Measurements from ENCODE around the gene UNC5C.

Gene UNC5C

DNA sequence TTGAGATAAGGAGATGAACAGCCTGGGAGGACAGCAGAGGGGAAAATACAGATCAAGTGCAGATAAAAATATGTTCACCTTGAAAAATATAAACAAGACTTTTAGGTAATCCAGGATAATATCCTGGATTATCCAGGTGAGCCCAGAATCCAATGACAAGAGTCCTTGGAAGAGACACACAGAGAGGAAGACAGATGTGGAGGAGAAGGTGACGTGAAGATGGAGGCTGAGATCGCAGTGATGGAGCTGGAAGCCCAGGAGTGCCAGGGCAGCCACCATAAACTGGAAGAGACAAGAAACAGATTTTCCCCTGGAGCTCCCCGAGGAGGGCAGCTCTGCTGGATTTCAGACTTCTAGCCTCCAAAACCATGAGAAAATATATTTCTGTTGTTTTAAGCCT lies 230.7 kb downstream of the UNC5C start:
- no peak for DNase-seq

DNA sequence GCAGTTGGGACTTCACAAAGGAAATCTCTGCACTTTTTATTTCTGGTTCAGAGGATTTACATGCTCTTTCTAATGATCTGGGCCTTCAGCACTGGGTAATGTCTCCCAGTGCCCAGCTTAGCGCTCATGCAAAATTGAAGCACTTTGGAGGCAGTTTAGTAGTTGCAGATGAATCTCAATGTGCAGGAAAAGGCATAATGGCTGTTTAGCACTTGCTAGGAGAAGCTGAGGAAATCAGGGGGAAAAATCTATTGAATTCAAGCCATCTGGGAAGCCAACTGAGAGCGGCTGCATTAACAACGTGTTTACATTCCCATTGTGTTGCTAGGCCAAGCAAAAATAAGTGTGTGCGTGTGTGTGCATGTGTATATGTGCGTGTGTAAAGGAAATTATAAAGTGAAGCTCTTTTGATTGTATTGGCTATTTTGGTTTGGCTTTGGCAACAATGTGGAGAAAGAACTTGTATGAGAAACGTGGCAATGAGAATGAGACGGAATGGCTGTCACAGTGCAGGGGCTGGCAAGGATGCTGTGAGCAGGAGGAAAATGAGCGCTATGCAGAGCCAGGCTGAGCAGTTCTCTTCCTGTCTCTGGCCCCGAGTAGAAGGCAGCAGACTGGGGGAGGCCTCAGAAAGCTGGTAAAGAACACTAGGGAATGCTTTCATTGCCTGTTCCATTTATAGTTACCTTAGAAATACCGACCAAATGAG lies 231.5 kb downstream of the UNC5C start:
- DNase-seq, result no peak

DNA sequence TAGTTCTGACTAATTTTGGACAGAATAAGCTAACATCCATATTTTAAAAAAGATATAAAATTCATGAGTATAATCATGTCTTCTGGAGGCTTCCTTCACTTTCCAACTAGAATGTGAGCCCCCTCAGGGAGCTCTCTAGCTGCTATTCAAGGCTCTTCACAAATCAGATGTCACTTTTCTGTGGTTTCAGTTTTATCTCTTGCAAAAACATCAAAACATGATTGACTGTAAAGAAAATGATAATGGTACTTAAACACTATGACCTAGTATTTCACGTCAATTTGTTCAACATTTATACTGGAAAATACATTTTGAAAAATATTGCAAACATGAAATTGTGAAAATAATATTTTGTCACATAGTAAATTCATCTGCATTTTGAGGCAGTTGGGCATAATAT lies 234.2 kb downstream of the UNC5C start:
- no peak for DNase-seq

DNA sequence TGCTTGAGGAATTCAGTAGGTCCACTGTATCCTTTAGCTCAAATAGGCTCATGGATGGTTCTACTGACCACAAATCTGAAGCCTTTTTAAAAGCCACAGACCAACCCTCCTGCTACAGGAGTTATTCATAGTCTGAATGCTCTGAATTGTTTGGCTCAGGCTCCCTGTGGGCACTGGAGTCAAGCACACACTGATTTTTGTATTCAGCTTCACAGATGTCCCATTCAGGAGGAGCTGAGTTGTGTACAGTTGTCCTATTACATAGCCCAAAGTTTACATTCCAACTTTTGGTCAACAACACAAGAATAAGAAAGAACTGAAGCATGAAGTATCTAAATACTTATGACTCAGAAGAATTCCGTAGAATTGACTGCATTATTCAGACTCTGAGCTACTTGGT lies 243.9 kb downstream of the UNC5C start:
- no peak for DNase-seq

DNA sequence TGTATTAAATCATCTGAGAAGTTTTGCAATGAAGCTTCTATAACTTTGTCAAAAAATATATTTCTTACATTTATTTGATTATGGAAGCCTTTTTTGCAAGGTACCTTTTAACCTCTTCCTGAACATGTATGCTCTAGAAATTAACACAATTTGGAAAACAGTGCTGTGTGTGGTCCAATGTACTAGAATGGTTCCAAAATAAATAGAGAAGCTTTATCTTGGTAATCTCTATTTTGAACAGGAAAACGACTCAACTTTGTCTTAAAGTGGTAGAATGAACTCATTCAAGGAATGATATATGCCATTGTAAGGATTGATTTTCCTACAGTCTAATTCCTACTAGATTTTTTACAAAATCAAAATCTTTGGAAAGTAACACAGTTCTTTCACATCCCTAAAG lies 248.5 kb downstream of the UNC5C start:
- no peak for DNase-seq

DNA sequence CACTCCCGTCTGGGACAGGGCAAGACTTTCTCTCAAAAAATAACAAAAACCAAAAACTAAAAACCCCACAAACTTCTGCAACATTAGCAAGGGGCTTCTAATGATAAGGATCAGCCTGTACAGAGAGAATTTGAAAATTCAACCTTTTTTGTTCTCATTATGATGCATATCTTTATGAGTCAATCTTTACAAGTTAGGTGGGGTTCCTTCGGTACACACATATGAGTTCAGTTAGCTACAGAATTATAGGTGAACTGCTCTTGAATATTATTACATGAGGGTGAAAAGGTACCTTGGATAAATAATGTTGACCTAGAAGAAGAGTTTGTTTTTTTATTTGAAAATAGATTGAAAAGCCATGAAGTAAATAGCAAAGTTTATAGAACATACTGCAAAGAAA lies 252.7 kb downstream of the UNC5C start:
- no peak for DNase-seq

DNA sequence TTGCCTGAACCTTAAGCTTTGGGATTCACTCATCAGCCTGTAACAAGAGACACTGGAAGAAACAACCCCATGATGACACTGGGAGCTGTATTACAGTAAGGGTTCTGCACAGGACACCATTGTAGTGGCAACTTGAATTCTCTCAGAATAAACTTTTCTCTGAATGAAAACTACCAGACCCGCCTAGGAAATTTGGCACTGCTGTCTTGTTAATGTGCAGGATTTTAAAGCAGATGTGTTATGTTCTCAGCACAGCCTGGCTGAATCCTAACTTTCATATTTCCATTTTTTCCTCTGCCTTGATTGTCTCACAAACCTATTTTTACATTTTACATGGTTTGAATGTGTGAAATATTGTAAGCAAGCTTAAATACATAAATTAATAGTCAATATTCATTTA lies 253.6 kb downstream of the UNC5C start:
- no peak for DNase-seq

DNA sequence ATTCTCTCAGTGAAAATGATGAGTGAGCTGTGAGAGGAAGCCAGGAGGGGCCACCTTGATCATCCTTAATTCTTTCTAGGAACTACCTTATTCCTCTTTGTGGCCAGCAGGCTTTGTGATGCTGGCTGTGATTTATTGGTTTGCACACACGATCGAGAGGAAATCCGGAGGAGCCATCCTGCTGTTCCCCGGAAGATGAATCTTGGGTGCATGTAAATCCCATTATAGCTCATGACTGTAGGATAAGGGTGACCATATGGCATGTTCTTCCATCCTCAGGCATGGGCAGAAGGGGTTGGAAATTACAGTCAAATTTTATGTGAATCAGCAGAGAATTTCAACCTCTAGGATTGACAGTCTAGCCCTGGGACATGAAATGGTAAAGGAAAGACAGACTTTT lies 254.5 kb downstream of the UNC5C start:
- no peak for DNase-seq

DNA sequence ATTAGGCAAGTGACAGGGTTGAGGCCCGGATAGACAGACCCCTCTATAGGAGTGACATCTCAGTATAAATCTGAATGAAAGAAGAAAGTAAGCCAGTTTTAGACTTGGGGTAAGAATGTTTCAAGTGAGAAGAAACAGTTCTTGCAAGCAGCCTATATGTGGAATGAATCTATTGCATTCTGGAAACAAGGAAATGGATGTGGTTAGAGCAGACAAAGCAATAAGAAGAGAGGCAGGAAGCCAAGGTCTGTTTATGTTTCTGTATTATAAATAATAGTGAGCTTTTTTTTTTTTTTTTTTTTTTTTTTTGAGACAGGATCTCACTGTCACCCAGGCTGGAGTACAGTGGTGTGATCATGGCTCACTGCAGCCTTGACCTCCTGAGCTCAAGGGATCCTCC lies 255.8 kb downstream of the UNC5C start:
- DNase-seq, result no peak

DNA sequence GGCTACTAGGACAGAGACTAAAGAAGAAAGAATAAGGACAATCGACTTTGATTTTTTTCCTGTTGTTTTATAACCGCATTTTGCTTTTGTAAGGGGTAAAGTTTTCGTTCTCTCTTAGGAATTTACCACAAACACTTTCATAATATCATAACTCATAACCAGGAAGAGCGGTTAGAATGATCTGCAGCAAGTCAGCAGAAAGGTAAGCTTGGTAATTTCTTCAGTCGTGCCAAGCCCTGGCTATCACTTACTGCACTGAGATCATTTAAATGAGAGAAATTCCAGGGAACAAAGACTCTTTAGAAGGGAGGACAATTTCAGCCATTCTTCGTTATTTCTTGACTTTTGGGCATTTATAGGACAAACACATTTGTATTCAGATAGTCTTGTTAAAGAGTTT lies 258.1 kb downstream of the UNC5C start:
- no peak for DNase-seq

DNA sequence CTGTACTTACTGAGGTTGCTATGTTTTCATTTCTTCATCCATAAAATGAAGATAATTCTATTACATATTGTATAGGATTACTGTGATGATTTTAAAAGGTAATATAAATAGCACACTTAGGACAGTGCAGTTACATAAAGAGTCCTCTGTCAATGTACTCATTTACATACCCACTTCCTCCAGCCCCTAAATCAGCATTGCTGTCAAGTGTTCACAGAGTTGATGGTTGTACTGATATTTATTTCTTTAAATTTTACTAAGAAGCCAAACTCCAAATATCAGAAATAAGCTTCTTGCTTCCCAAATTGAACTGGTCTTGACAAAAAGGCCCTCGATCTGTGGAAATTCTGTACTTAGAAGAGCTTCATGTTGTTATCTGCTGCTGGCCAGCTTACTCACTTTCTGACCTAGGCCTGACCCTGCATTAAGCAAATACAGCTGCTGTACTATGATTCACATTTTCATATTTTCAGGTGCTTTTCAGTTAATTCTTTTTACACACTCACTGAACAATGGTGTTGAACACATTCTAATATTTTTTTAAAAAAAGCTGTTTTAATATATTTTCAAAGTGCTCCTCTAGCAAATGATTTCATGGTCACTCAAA lies 259.6 kb downstream of the UNC5C start:
- DNase-seq, result no peak

DNA sequence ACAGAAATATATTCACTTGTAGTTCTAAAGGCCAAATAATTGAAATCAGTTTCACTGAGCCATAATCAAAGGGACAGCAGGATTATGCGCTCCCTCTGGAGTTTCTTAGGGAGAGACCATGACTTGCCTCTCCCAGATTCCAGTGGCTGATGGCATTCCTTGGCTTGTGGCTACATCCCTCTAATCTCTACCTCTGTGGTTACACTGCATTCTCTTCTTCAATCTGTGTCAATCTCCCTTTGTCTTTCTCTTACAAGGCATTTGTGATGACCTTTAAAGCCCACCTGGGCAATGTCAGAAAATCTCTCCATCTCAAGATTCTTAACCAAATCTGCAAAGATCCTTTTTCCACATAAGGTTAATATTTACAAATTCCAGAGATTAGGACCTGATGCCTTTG lies 260.2 kb downstream of the UNC5C start:
- no peak for DNase-seq

DNA sequence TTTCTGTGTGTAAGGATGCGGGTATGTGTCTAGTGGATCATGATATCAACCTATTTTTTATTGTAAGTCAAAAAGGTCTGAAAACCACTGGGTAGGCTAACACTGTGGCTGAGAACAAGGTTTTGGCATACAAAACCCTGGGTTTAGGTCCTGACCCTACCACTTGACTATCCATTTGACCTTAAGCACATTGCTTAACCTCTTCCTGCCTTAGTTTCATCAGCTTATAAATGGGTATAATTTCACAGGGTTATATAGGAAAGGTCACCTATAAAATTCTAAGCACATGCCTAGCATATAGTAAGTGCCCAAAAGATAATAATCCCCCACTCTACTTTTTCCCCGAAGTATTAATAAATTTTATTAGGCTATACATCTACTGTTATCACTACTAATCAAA lies 263.0 kb downstream of the UNC5C start:
- no peak for DNase-seq

DNA sequence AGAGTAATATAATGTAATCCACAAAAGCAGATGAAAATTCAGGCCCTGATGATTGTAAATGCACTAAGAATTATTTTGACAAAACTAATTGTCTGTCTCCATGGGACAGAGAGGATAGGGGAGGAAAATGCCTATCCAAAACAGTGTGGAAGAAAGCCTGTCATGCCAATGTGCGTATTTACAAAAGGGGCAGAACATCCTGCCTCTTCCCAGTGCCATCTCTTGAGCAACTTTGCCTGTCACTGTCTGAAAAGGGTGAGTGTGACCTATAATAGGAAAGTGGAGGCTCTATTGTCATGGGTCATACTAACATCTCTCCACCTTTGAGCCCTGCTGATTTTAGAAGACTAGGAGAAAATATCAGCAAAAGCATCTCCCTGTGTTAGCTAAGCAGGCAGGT lies 264.1 kb downstream of the UNC5C start:
- no peak for DNase-seq

DNA sequence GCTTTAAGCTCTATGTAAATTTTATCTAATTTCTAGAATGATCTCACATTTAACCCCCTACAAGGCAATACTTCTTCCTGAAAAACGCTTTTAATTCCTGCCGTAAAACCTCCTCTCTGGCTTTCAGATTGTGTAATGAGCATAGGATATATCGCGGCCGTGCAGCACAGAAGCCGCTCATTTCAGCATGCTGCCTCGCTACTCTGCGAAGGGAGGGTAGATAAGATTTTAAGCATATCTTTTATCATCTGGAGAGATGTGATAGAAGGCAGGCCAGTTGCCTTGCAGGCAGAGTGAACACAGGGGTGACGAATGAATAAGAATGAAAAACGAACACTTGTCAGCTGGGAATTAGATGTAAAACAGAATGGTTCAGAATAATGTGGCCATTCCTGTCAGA lies 265.5 kb downstream of the UNC5C start:
- no peak for DNase-seq

DNA sequence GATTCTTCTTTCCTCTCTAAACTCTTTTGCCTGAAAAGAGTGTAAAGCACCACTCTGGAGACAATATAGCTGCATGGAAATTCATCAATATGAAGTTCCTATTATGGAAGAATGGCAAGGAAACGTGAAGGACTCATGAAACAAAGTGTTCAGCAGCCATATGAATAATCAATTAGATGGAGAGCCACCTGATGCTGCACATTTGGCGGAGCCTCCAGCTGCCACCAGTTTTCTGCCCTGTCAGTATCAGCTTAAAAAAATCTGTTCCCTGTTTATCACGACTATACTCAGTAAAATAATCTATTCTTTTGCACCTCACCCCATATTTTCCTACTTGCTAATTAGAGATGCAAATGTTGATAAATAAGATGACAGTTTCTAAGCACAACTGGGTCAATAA lies 276.0 kb downstream of the UNC5C start:
- no peak for DNase-seq

DNA sequence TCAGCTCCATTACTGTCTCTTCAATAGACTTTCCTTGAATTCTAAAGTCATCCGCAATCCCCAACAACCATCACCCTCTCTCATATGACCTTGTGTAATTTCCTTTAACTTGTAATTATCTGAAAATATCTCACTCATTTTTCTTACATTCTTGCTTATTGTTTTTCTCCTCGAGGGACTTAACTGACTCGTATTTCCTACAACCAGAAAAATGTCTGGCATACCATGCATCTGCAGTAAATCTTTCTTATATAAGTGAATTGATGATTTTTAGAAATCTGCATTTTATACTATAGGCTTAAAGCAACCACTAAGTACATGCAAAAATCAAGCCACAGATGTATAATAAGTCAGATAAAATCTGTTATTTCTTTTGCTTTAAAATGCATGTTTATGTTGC lies 276.7 kb downstream of the UNC5C start:
- no peak for DNase-seq

DNA sequence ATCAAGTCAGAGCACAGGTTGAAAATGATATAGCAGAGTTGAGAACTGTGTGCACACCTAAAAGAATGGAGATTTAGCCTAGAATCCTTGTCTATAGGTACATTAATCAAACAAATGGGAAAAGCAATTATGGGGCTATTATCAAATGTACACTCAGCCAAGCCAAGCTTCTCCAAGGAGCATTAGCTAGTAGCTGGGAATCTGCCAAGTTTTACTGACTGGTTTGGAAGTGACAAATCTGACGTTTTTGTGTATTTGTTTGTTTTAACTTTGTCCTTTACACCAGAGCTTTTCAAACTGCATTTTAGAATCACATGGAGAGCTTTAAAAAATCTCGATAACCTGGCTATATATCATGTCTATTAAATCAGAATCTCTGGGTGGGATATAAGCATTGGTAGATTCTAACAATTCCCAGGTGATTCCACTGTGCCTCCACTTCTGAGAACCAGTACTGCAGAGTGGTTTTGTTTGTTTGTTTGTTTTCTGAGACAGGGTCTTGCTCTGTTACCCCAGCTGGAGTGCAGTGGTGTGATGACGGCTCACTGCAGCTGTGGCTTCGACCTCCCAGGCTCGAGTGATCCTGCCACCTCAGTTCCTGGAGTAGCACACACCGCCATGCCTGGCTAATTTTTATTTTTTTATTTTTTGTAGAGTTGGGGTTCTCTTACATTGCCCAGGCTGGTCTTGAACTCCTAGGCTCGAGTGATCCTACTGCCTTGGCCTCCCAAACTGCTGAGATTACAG lies 279.8 kb downstream of the UNC5C start:
- no peak for DNase-seq

DNA sequence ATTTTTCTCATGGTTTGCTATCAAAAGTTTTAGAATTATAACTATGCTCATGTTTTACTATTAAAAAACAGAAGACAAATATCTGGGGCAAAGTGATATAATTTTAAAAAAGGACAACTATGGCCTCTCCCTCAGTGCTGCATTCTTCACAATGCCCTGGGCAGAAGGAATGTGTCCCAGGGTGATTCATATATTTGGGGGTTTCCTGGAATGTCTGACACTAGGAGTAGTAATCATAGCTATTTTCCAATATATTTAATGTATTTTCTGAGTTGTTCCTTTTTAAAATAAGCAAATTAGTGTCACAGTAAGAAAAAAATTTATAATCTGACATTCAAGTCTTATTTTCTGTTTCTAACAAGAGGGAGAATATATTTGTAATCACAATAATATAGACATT lies 281.7 kb downstream of the UNC5C start:
- DNase-seq, result no peak

DNA sequence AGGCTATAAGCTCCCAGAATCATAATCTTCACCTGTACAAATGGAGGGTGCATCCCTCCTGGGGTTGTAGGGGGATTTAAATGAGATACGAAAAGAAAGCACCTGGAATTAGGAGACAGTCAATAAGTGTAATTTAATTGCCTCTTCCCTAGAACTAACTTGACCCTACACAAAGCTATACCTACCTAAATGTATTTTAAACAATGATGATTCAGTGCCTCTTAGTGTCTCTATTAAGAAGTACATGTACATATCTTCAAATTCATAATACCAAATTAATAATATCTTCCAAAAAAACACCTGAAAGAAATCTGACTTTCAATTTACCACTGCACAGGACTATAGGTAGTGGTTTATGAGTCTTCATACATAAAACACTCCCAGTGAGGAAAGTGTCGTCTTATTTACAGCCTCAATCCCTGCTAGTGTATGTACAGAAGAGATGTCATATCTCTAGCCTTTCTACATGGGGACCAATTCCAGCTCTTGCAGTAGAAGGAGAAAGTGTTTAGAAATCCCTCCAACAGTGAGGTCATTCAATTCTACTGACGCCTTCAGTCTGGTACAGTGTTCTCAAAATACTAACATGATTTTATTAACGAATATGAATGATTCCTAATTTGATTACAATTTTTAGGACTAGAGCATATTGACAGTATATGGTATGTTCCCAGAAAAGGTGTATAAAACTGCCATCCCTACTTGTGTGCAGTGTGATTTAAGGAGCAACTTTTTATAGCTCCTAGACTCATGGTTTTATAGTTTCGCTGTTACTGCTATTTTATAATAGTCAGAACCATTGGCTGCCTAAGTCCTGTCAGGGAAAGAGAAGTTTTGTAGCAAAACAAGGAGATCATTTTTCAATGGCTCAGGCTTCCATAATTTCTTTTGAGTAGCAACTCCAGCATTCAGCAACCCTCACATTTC lies 282.7 kb downstream of the UNC5C start:
- no peak for DNase-seq

DNA sequence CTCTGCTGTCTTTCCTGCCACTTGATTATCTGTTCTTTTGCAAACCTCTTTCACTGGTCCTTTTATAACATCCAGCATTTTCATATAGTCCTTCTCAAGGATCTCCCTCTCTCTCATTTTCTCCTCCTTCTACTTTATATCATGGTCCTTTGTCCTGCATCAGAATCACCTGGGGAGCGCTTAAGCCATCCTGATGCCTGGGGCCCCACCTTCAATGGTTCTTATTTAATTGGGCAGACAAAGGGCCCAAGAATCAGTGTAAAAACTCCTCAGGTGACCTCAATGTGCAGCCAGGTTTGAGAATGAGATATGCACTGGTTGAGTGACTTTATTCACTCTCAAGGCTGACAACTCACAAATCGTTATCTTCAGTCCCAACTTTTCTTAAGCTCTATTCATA lies 283.9 kb downstream of the UNC5C start:
- no peak for DNase-seq

DNA sequence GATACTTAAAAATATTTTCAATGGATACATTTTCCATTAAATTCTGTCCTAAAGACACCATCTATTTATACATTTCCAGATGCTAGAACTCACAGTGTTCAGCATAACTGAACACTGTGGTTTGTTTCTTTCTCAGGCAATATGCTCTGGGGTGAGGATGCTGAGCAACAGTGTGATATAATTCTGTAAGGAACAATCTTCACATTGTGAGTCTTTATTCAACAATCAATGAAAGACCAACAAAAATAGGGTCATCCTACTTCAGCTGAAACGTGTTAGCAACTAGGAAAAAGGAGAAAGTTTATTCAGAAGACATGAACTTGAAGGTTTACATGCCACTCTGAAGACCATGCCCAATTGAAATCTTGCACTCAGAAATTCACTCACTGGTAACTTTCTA lies 284.8 kb downstream of the UNC5C start:
- no peak for DNase-seq

DNA sequence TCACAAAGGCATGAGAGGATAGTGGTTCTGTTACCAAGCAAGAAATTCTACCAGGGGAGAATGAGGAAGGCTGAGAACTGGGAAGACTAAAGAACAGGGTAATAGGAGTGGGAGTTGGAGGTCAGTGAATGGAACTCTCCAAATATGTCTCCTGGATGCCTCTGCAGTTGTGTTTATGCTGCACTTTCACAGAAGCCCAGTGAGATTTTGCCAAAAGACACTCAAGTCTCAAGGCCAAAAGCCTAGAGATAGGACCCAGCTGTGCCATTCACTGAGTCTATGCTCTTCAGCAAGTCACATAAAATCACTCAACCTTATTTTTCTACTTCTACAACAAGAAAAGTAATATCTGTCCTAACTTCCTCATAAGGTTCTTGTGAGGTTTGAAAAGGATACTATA lies 285.4 kb downstream of the UNC5C start:
- no peak for DNase-seq

Data from activated CD4-positive, alpha-beta T cell treated with anti-CD3 and anti-CD28 coated beads, Interleukin-2, amount 50 U/mL, for 4 hours (primary cell).